C4-2B (cell line): ENCODE measurements around the gene ZNF207.
"Not testable (repeated sequence)": the region's sequence is repeated elsewhere in the genome, so short reads cannot be mapped to it uniquely, and the experiment has no call there.

Source experiments
- H3K27ac ChIP-seq: fragments of 450-650 bp; 2 replicates; pipeline ENCODE4 v1.5.1; 2017
- ZFX ChIP-seq: fragments of 450-650 bp; IDR thresholded peaks from 2 replicates; pipeline ENCODE4 v1.6.1; 2017
- TF ChIP-seq, protein P1 (sequence below): fragments of 450-650 bp; conservative IDR thresholded peaks from 2 replicates; pipeline ENCODE4 v1.5.1; 2017; ENCODE audit warnings: mild to moderate bottlenecking

ZNF207 gene

DNA sequence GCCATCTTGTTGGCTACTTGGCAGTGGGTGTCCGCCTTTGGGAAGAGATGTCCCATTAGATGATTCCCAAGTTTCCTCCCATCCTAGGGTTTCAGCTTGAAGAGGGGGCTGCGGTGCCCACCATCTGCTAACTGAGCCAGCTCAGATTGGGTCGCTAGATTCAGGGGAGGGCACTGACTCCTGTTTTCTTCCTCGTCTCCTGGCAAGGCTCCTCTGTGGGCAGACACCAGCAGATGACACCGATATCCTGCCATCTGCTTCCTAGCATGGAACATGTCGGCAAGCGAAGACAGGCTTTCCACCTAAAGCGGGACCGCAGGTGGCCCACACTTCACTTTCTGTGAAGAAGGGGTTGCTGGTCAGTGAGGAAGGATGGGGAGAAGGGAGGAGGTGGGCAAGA is 35.3 kb upstream of the ZNF207 start:
- H3K27ac ChIP-seq = no peak overlapping the region
- TF ChIP-seq, protein P1, sequence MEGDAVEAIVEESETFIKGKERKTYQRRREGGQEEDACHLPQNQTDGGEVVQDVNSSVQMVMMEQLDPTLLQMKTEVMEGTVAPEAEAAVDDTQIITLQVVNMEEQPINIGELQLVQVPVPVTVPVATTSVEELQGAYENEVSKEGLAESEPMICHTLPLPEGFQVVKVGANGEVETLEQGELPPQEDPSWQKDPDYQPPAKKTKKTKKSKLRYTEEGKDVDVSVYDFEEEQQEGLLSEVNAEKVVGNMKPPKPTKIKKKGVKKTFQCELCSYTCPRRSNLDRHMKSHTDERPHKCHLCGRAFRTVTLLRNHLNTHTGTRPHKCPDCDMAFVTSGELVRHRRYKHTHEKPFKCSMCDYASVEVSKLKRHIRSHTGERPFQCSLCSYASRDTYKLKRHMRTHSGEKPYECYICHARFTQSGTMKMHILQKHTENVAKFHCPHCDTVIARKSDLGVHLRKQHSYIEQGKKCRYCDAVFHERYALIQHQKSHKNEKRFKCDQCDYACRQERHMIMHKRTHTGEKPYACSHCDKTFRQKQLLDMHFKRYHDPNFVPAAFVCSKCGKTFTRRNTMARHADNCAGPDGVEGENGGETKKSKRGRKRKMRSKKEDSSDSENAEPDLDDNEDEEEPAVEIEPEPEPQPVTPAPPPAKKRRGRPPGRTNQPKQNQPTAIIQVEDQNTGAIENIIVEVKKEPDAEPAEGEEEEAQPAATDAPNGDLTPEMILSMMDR = no peak
- no peak for TF ChIP-seq ZFX

DNA sequence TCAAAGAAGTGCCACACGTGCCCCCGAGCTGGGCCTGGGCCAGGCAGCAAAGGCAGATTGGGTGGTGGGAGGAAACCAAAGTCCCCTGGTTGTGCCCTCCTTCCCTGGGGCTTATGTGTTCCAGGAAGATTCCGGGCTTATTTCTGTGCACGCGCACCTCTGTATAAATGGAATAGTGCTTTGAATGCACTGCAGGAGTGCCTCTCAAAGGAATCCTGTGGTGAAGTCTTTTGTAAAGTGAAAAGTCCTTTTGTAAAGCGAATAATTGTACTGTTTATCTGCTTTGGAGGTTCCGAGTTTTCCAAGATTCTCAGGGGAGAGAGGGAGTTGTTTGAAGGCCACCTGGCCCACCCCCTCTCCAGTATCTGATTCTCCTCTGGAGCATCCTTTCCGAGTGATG is 34.8 kb upstream of the ZNF207 start:
- H3K27ac ChIP-seq = no peak overlapping the region
- TF ChIP-seq ZFX = no peak
- TF ChIP-seq, protein P1 = no peak

DNA sequence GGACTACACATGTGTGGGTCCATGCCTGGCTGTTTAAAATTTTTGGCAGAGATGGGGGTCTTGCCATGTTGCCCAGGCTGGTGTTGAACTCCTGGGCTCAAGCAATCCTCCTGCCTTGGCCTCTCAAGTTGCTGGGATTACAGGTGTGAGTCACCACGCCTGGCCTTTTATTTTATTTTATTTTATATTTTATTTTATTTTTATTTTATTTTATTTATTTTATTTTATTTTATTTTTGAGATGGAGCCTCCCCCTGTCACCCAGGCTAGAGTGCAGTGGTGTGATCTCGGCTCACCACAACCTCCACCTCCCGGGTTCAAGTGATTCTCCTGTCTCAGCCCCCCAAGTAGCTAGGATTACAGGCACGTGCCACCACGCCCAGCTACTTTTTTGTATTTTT is 33.3 kb upstream of the ZNF207 start:
- H3K27ac ChIP-seq = not testable (repeated sequence)

DNA sequence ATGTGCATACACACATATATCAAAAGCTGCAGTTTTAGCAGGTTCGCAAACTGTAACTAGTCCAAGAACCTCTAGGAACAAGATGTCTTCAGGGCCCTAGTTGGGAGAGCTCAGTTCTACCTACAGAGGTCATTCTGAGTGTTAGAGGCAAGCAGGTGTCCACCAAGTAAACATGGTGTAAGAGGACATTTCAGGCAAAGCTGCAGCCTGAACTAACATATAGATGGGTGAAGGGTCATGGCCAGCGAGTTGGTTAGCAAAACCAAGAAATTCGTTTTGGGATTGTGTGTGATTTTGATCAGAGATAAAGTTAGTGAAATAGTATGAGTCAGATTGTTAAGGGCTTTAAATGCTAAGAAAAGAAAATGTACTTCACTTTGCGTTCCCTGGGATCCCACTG is 32.6 kb upstream of the ZNF207 start:
- no peak for TF ChIP-seq ZFX
- TF ChIP-seq, protein P1 = no peak
- H3K27ac ChIP-seq = no peak overlapping the region

DNA sequence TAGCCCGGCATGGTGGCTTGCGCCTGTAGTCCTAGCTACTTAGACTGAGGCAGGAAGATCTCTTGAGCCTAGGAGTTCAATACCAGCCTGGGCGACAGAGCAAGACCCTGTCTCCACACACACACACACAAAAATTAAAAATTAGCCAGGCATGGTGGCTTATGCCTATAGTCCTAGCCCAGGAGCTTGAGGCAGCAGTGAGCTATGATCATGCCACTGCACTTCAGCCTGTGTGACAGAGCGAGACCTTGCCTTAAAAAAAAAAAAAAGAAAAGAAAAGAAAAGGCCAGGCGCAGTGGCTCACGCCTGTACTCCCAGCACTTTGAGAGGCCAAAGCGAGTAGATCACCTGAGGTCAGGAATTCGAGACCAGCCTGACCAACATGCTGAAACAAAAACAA is 31.9 kb upstream of the ZNF207 start:
- no peak overlapping the region for H3K27ac ChIP-seq
- TF ChIP-seq ZFX = no peak
- TF ChIP-seq, protein P1 = no peak

DNA sequence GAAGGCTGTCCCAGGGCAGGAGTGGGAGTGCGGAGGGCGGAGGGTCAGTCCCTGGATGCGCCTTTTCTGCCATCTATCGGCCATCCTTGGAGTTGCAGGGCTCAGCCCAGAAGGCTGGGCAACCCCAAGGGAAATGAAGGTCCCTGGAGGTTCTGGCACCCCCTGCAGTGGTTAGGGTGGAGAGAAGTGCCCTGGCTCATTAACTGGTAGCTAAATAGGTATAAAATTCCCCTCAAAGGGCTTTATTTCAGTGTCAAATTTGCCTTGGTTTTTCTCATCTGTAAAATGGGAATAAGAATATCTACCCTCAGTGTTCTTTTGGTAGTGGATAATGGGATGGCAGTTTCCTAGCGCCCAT is 30.4 kb upstream of the ZNF207 start:
- H3K27ac ChIP-seq = no peak overlapping the region
- TF ChIP-seq, protein P1 = peak; percentile 99
- TF ChIP-seq ZFX = no peak

DNA sequence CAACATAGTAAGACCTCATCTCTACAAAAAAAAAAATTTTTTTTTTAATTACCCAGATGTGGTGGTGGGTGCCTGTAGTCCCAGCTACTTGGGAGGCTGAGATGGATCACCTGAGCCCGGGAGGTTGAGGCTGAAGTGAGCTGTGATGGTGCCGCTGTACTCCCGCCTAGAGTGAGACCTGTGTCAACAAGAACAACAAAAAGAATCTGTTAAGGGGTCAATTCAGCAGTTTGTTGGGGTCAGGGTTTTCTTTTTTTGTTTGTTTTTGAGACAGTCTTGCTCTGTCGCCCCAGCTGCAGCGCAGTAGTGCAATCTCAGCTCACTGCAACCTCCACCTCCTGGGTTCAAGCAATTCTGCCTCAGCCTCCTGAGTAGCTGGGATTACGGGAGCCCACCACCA is 29.9 kb upstream of the ZNF207 start:
- H3K27ac ChIP-seq = not testable (repeated sequence)

DNA sequence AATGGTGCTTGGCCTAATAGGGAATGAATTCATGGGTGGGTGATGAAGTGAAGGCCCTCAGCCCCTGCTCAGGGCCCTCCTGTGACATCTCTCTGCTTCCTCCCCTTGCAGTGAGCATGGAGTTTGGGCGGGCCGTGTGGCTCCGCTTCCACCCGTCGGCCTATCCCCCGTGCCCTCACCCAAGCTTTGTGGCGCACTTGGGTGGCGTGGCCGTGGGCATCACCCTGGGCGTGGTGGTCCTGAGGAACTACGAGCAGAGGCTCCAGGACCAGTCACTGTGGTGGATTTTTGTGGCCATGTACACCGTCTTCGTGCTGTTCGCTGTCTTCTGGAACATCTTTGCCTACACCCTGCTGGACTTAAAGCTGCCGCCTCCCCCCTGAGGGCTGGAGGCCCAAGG is 29.1 kb upstream of the ZNF207 start:
- no peak overlapping the region for H3K27ac ChIP-seq
- TF ChIP-seq ZFX = no peak
- TF ChIP-seq, protein P1 = no peak

DNA sequence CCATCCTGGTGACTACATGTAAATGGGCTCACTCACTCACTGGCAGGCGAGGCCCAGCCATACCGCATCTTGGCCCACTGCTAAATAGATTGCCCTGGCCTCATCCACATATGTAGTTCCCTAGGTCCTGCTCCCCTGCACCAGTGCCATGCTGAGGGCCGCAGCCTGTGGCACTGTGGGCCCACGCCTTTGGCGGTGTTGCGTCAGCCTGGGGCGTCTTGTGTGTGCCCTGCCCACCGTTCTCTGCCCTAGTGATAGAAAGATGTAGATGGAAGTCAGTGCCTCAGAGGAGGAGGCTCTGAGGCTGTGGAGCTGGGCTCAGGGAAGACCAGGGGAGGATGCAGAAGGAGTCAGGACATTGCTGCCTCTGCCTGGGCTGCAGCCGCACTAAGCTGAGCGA is 26.9 kb upstream of the ZNF207 start:
- TF ChIP-seq ZFX = no peak
- TF ChIP-seq, protein P1 = no peak
- H3K27ac ChIP-seq = no peak overlapping the region
